T-cell (primary cell): Measurements from ENCODE around the gene MPL. TPM values are rescaled to one million over a fixed set of nuclear protein-coding genes. Genes with fewer than 3 reads are reported as not detected.

Experiments used
- total RNA-seq, 35 experiments: library from RNA in 6 of 35; stranded (reverse) in 6 of 35; fragments of 120-200 nt in 1 of 35; gene quantifications; one replicate each; pipeline versions ENCODE4 v1.2.1 to v1.2.4 and lab custom pipeline; 2013 to 2026

Gene MPL
- total RNA-seq, 5 donors from 2014 or later (not counting 1 experiment from before 2014, with no cell fraction given): 0.26 to 0.63 (median 0.61) TPM; not detected in 2

Other genes starting within 250 kb of the MPL start
- gene EBNA1BP2, start 165.5 kb upstream of the MPL start, total RNA-seq: 10 to 100 TPM; 18.4 to 38.1 (median 31.2) TPM
- gene CFAP57, start 165.5 kb upstream of the MPL start, total RNA-seq: under 1 TPM in 1 of 5 donors, not detected in 4; 0.07 TPM
- under 1 TPM in 3 of 5 donors, not detected in 2; 0.20 to 0.46 (median 0.35) TPM for gene TMEM125, start 67.8 kb upstream of the MPL start, total RNA-seq
- gene C1orf210, start 52.2 kb upstream of the MPL start, total RNA-seq: under 1 TPM in 2 of 5 donors, not detected in 3; 0.16 to 0.32 TPM
- 1 to 10 TPM in 1 of 5 donors, under 1 TPM in 4; 0.26 to 1.9 (median 0.32) TPM for gene TIE1, start 36.8 kb upstream of the MPL start, total RNA-seq
- 1 to 10 TPM in 4 of 5 donors, under 1 TPM in 1; 0.88 to 2.8 (median 1.9) TPM for gene CDC20, start 21.2 kb downstream of the MPL start, total RNA-seq
- gene ELOVL1, start 30.2 kb downstream of the MPL start, total RNA-seq: 10 to 100 TPM; 32.3 to 49.2 (median 45.1) TPM
- gene MED8, start 52.0 kb downstream of the MPL start, total RNA-seq: 10 to 100 TPM; 11.4 to 32.9 (median 29.5) TPM
- 100 to 1,000 TPM; 106 to 137 (median 130) TPM for gene SZT2, start 52.1 kb downstream of the MPL start, total RNA-seq
- gene HYI, start 116.1 kb downstream of the MPL start, total RNA-seq: 10 to 100 TPM; 14.9 to 27.4 (median 19.9) TPM
- 1 to 10 TPM in 3 of 5 donors, under 1 TPM in 2; 0.07 to 2.6 (median 1.9) TPM for gene PTPRF, start 193.1 kb downstream of the MPL start, total RNA-seq